HG02642 (cell line): Measurements from ENCODE around the gene COPS9.

Source experiments
- ATAC-seq: cut with Tn5 transposase; IDR thresholded peaks from one replicate; pipeline ENCODE4 v1.9.1; 2021; ENCODE audit warnings: mild to moderate bottlenecking; ENCODE audit not compliant: unreplicated experiment, poor library complexity

The COPS9 gene

GRCh38 chr2:240137596-240138253 lies 1.6 kb upstream of the COPS9 start:
- ATAC-seq: no peak

GRCh38 chr2:240136671-240137292 lies 677 bp upstream of the COPS9 start:
- peak; percentile 22 for ATAC-seq

GRCh38 chr2:240135706-240136012 lies 446 bp downstream of the COPS9 start:
- ATAC-seq: peak; percentile 35

- ATAC-seq: no peak
Measured at GRCh38 chr2:240134956-240135520, 1.1 kb downstream of the COPS9 start.

GRCh38 chr2:240134466-240134865 lies 1.6 kb downstream of the COPS9 start:
- ATAC-seq: no peak

- no peak for ATAC-seq
Measured at GRCh38 chr2:240133401-240133800, 2.7 kb downstream of the COPS9 start.

GRCh38 chr2:240132651-240132980 lies 3.5 kb downstream of the COPS9 start:
- ATAC-seq: no peak

- ATAC-seq: no peak
Measured at GRCh38 chr2:240131941-240132650, 4.0 kb downstream of the COPS9 start.

GRCh38 chr2:240131296-240131695 lies 4.8 kb downstream of the COPS9 start:
- ATAC-seq: no peak

- ATAC-seq: no peak
Measured at GRCh38 chr2:240130393-240131195, 5.5 kb downstream of the COPS9 start.

- no peak for ATAC-seq
Measured at GRCh38 chr2:240129731-240130392, 6.2 kb downstream of the COPS9 start.

- no peak for ATAC-seq
Measured at GRCh38 chr2:240129311-240129710, 6.8 kb downstream of the COPS9 start.

GRCh38 chr2:240128608-240129145 lies 7.4 kb downstream of the COPS9 start:
- no peak for ATAC-seq

- ATAC-seq: no peak
Measured at GRCh38 chr2:240127911-240128607, 8.0 kb downstream of the COPS9 start.

GRCh38 chr2:240127191-240127750 lies 8.8 kb downstream of the COPS9 start:
- ATAC-seq: no peak

GRCh38 chr2:240126731-240127130 lies 9.4 kb downstream of the COPS9 start:
- ATAC-seq: no peak

GRCh38 chr2:240125742-240126141 lies 10.4 kb downstream of the COPS9 start:
- ATAC-seq: no peak

GRCh38 chr2:240124651-240125030 lies 11.5 kb downstream of the COPS9 start:
- ATAC-seq: no peak
